Fibroblast of lung (primary cell): Measurements from ENCODE around the gene DTD1. TPM values are rescaled to one million over a fixed set of nuclear protein-coding genes. Genes with fewer than 3 reads are reported as not detected.

Experiments
- DNase-seq, 2 donors: peaks; one replicate each; pipeline versions ENCODE4 v3.0.0 to v3.0.0-alpha.2; 2010; ENCODE audit warnings: low read depth in 2 of 2
- H2AFZ ChIP-seq: 2 replicates; pipeline ENCODE4 v1.5.1; 2012; ENCODE audit warnings: low read length, control low read depth, inconsistent platforms
- H3K27ac ChIP-seq: 2 replicates; pipeline ENCODE4 v1.5.1; 2011; ENCODE audit warnings: low read length, control low read depth; ENCODE audit not compliant: insufficient read depth
- H3K27me3 ChIP-seq: 2 replicates; pipeline ENCODE4 v1.5.1; 2011; ENCODE audit warnings: mild to moderate bottlenecking, low read length; ENCODE audit not compliant: control insufficient read depth, insufficient read depth
- H3K36me3 ChIP-seq: 2 replicates; pipeline ENCODE4 v1.5.1; 2011; ENCODE audit warnings: low read length; ENCODE audit not compliant: control insufficient read depth, insufficient read depth
- H3K4me1 ChIP-seq: 2 replicates; pipeline ENCODE4 v1.5.1; 2011; ENCODE audit warnings: low read length; ENCODE audit not compliant: control insufficient read depth, insufficient read depth; ENCODE audit errors: extremely low read depth
- H3K4me2 ChIP-seq: 2 replicates; pipeline ENCODE4 v1.5.1; 2011; ENCODE audit warnings: low read length, control low read depth; ENCODE audit not compliant: insufficient read depth; ENCODE audit errors: extremely low read depth
- H3K4me3 ChIP-seq, 4 experiments: fragments of 200-600 bp in 1 of 4; sonication (generic) in 1 of 4; replicated peaks in 1 of 4; 2 replicates each; pipeline ENCODE4 v1.5.1; 2011 to 2016; ENCODE audit warnings: low read length in 4 of 4, low read depth in 3 of 4, mild to moderate bottlenecking in 3 of 4, control low read depth in 2 of 4, inconsistent platforms in 1 of 4, mixed read lengths in 1 of 4; ENCODE audit not compliant: insufficient read depth in 1 of 4; ENCODE audit errors: control extremely low read depth in 1 of 4
- H3K79me2 ChIP-seq: 2 replicates; pipeline ENCODE4 v1.5.1; 2012; ENCODE audit warnings: mild to moderate bottlenecking, low read length, inconsistent platforms; ENCODE audit not compliant: control insufficient read depth, insufficient read depth
- H3K9ac ChIP-seq: 2 replicates; pipeline ENCODE4 v1.5.1; 2011; ENCODE audit warnings: mild to moderate bottlenecking, low read length, control low read depth; ENCODE audit not compliant: insufficient read depth
- H3K9me3 ChIP-seq: 2 replicates; pipeline ENCODE4 v1.5.1; 2012; ENCODE audit warnings: low read depth, low read length; ENCODE audit not compliant: control insufficient read depth, insufficient read depth
- H4K20me1 ChIP-seq: 2 replicates; pipeline ENCODE4 v1.5.1; 2011; ENCODE audit warnings: low read length; ENCODE audit not compliant: control insufficient read depth, insufficient read depth; ENCODE audit errors: extremely low read depth
- EZH2 ChIP-seq: IDR thresholded peaks from 2 replicates; pipeline ENCODE4 v1.5.1; 2012; ENCODE audit warnings: low read length, control low read depth, mild to moderate bottlenecking; ENCODE audit errors: missing control alignments
- polyA plus RNA-seq, 2 donors: library from polyadenylated mRNA; depleted of rRNA in 1 of 2; stranded (reverse) in 1 of 2; unstranded in 1 of 2; fragments of >200 nt; gene quantifications; 2 replicates each; pipeline ENCODE4 v1.2.1, GENCODE V29; 2011 to 2012; ENCODE audit warnings: missing spikeins in 1 of 2
- total RNA-seq: library from RNA; depleted of rRNA; stranded (reverse); fragments of >200 nt; gene quantifications from 2 replicates; pipeline ENCODE4 v1.2.1, GENCODE V29; 2014
- TF ChIP-seq, protein P1 (sequence below), 2 donors: IDR thresholded peaks in 1 of 2; conservative IDR thresholded peaks in 1 of 2; 1 replicate in 1 of 2; 2 replicates in 1 of 2; pipeline ENCODE4 v1.5.1; 2011 to 2012; ENCODE audit warnings: low read length in 2 of 2, control low read depth in 1 of 2, inconsistent platforms in 1 of 2, low read depth in 1 of 2, mild to moderate bottlenecking in 1 of 2

The DTD1 gene
- total and polyA plus RNA-seq, 2 donors (not counting 1 experiment from before 2014, with no cell fraction given): 60.8 to 71.0 TPM

- TF ChIP-seq, protein P1, sequence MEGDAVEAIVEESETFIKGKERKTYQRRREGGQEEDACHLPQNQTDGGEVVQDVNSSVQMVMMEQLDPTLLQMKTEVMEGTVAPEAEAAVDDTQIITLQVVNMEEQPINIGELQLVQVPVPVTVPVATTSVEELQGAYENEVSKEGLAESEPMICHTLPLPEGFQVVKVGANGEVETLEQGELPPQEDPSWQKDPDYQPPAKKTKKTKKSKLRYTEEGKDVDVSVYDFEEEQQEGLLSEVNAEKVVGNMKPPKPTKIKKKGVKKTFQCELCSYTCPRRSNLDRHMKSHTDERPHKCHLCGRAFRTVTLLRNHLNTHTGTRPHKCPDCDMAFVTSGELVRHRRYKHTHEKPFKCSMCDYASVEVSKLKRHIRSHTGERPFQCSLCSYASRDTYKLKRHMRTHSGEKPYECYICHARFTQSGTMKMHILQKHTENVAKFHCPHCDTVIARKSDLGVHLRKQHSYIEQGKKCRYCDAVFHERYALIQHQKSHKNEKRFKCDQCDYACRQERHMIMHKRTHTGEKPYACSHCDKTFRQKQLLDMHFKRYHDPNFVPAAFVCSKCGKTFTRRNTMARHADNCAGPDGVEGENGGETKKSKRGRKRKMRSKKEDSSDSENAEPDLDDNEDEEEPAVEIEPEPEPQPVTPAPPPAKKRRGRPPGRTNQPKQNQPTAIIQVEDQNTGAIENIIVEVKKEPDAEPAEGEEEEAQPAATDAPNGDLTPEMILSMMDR (conservative IDR thresholded peaks at IDR 0.05 in 1 of 2, IDR thresholded peaks at IDR 0.05 in 1 of 2; ENCODE audit: low read depth in 1 of 2, low read length in 2 of 2): no peak
- TF ChIP-seq EZH2: no peak
- Histone ChIP-seq H3K4me2 (no peak overlapping the region), H4K20me1 (no peaks in the 10 kb centered on the region), H3K9ac (no peak overlapping the region), H3K27me3 (no peaks in the 10 kb centered on the region), H3K4me3 (no peak overlapping the region), H3K36me3 (no peaks in the 10 kb centered on the region), H2AFZ (no peak overlapping the region), H3K9me3 (no peaks in the 10 kb centered on the region), H3K27ac (no peak overlapping the region), H3K4me1 (no peaks in the 10 kb centered on the region), H3K79me2 (no peaks in the 10 kb centered on the region)
- DNase-seq: no peak
These were observed 213.7 kb downstream of the DTD1 start for GRCh38 chr20:18801516-18801915.

DNA sequence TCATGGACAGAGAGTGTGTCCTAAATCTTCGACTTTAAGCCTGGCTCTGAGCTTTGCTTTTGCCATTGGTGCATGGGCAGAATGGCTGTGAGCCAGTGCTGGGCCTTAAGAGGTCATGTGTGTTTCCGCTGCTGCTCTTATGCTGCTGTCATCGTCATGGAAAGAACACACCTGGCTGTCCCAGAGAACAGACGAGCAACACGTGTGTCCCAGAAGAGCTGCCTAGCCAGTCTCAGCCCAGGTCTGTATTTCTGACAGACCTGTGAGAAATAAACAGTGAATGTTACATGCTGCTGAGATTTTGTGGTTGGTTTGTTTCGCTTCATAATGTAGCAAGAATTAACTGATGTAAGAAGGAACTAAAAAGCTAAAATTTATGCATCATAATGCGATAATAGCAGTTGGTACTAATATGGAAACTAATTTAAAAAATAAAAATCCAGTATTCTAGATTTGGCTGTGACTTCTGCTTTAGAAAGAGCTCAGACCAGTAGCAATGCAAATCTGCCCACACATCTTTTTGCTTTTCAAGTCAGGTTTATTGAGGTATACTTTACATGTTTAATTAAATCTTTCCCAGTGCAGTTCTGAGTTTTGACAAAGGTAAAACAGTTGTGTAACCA, 214.3 kb downstream of the DTD1 start:
- Histone ChIP-seq H3K9me3 (no peaks in the 10 kb centered on the region), H3K27ac (no peak overlapping the region), H3K79me2 (no peaks in the 10 kb centered on the region), H3K27me3 (no peaks in the 10 kb centered on the region), H3K4me2 (no peak overlapping the region), H3K9ac (no peak overlapping the region), H2AFZ (no peak overlapping the region), H4K20me1 (no peaks in the 10 kb centered on the region), H3K4me1 (no peaks in the 10 kb centered on the region), H3K4me3 (no peak overlapping the region), H3K36me3 (no peaks in the 10 kb centered on the region)
- TF ChIP-seq, protein P1 (conservative IDR thresholded peaks at IDR 0.05 in 1 of 2, IDR thresholded peaks at IDR 0.05 in 1 of 2; ENCODE audit: low read depth in 1 of 2, low read length in 2 of 2): no peak
- no peak for TF ChIP-seq EZH2
- no peak for DNase-seq

- no peak overlapping the region for H2AFZ ChIP-seq
- H3K4me2 ChIP-seq: no peak overlapping the region
- H3K4me3 ChIP-seq: no peak overlapping the region
- no peaks in the 10 kb centered on the region for H3K9me3 ChIP-seq
- no peaks in the 10 kb centered on the region for H4K20me1 ChIP-seq
- no peak overlapping the region for H3K27ac ChIP-seq
- H3K36me3 ChIP-seq: no peaks in the 10 kb centered on the region
- H3K79me2 ChIP-seq: no peaks in the 10 kb centered on the region
- H3K9ac ChIP-seq: no peak overlapping the region
- TF ChIP-seq, protein P1 (conservative IDR thresholded peaks at IDR 0.05 in 1 of 2, IDR thresholded peaks at IDR 0.05 in 1 of 2; ENCODE audit: low read depth in 1 of 2, low read length in 2 of 2): no peak
- TF ChIP-seq EZH2: no peak
- no peaks in the 10 kb centered on the region for H3K27me3 ChIP-seq
- H3K4me1 ChIP-seq: no peaks in the 10 kb centered on the region
- DNase-seq: no peak
These were observed 218.0 kb downstream of the DTD1 start for GRCh38 chr20:18805881-18806280.
